ENCODE measurements around the gene UPF2. TPM values are rescaled to one million over a fixed set of nuclear protein-coding genes. Genes with fewer than 3 reads are reported as not detected.

Gene UPF2
- total and polyA plus RNA-seq, 12 donors = 5.1 to 24.3 (median 12.1) TPM

DNA sequence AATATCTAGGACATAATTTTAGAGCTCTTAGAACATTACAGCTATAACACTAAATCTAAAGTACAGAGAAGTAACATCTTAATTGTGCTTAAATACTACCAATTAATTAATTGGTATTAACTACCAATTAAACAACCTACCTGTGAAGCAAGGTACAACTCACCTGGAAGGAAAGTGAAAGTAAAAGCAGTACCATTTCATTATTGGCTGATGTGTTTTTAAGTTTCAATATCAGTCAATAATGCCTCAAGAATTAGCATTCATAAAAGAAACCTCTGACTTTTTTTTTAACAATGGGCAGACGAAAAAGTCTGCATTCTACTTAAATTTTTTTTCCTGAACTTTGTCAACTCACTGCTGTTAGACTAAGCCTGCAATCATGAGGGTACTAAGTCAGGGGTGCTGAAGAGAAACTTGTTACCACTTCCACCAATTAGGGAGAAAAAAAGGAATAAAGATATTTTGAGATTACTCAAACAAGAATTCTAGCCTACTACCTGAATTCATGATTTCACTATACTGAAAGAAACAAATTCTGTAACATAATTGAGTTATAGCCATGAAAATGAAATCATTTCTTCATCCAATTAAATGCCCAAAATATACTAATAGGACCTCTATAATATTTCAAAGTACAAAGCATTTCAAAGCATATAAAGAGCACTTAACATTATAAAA, 19.9 kb downstream of the UPF2 start:
- Histone ChIP-seq H3K27ac (no peak overlapping the region), H3K27me3 (no peaks in the 10 kb centered on the region), H3K9me3 (replicated peaks in 1 of 3) (no peaks in the 10 kb centered on the region), H3K4me1 (replicated peaks in 1 of 2) (peaks cover 0 to 18% of the 10 kb centered on the region in 2 donors), H3K4me3 (no peak overlapping the region), H3K36me3 (replicated peaks in 1 of 2) (no peaks in the 10 kb centered on the region)
- intact Hi-C loops (cut with DNase I) = no loop called here
- no peak for DNase-seq
- 53 to 62% (median 54%) methylated on average over 1 of the region's 1 CpG for WGBS, 4 donors
- TF ChIP-seq CTCF (IDR thresholded peaks at IDR 0.05) (no peak), POLR2A (IDR thresholded peaks at IDR 0.05) (no peak)

DNA sequence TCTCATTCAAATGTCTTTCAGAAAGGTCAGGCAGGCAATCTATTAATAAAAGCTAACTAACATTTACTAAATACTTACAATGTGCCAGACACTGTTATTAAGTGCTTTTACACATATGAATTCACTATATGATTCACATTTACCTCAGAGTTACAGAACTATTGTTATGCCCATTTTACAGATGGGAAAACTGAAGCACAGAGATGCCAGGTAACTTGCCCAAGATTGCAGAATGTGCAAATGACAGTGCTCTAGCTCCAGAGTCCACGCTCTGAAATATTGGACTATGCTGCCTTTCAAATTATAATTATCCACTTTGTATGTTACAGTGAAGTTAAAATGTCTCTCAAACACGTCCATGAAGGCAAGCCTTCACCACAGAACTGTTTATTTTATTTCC, 22.0 kb downstream of the UPF2 start:
- H3K9me3 ChIP-seq (replicated peaks in 1 of 3) = no peaks in the 10 kb centered on the region
- no peak overlapping the region for H3K4me3 ChIP-seq
- H3K27ac ChIP-seq = no peak overlapping the region
- H3K4me1 ChIP-seq (replicated peaks in 1 of 2) = peaks cover 0 to 18% of the 10 kb centered on the region in 2 donors
- no peak for DNase-seq
- WGBS, 4 donors = 84 to 95% (median 90%) methylated on average over 2 of the region's 2 CpGs
- no peaks in the 10 kb centered on the region for H3K27me3 ChIP-seq
- TF ChIP-seq POLR2A (IDR thresholded peaks at IDR 0.05) (no peak), CTCF (IDR thresholded peaks at IDR 0.05) (no peak)
- intact Hi-C loops (cut with DNase I) = no loop called here
- no peaks in the 10 kb centered on the region for H3K36me3 ChIP-seq (replicated peaks in 1 of 2)

- Histone ChIP-seq H3K4me3 (no peak overlapping the region), H3K4me1 (replicated peaks in 1 of 2) (peaks cover 0 to 18% of the 10 kb centered on the region in 2 donors), H3K27ac (no peak overlapping the region), H3K27me3 (no peaks in the 10 kb centered on the region), H3K36me3 (replicated peaks in 1 of 2) (no peaks in the 10 kb centered on the region), H3K9me3 (replicated peaks in 1 of 3) (no peaks in the 10 kb centered on the region)
- WGBS, 4 donors = 88 to 91% (median 91%) methylated on average over 9 of the region's 9 CpGs
- DNase-seq = no peak
- intact Hi-C loops (cut with DNase I) = no loop called here
- TF ChIP-seq POLR2A (IDR thresholded peaks at IDR 0.05) = no peak
- no peak for TF ChIP-seq CTCF (IDR thresholded peaks at IDR 0.05)
Measured at GRCh38 chr10:12019283-12019971, 23.2 kb downstream of the UPF2 start.

DNA sequence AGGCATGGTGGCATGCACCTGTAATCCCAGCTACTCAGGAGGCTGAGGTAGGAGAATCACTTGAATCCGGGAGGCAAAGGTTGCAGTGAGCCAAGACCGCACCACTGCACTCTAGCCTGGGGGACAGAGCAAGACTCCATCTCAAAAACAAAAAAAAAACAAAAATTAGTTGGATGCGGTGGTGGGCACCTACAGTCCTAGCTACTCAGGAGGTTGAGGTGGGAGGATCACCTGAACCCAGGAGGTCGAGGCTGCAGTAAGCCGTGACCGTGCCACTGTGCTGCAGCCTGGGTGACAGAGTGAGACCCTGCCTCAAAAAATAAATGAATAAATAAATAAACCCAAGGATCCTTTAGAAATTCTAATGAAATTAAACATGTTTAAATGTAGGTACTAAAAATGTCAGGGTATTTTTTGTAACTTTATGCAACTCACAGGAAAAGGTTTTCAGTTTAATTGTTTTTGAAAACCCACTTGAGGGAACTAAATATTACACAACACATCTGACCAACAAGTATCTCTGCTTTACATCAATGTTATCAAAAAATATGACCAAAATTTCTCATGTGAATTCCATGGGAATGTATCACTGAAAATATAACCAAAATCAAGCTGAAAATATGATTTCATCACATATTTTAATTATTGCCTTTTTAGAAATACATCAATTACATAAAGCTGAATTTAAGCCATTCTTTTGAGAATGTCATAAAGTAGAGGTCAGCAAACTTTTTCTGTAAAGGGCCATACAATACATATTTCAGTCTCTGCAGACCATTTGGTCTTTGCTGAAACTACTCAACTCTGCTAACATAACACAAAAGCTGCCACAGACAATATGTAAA, 23.9 kb downstream of the UPF2 start:
- intact Hi-C loops (cut with DNase I) = no loop called here
- no peaks in the 10 kb centered on the region for H3K27me3 ChIP-seq
- DNase-seq = no peak
- H3K36me3 ChIP-seq (replicated peaks in 1 of 2) = no peaks in the 10 kb centered on the region
- no peak overlapping the region for H3K4me3 ChIP-seq
- H3K9me3 ChIP-seq (replicated peaks in 1 of 3) = no peaks in the 10 kb centered on the region
- H3K27ac ChIP-seq = no peak overlapping the region
- peaks cover 0 to 18% of the 10 kb centered on the region in 2 donors for H3K4me1 ChIP-seq (replicated peaks in 1 of 2)
- TF ChIP-seq CTCF (IDR thresholded peaks at IDR 0.05) = no peak
- TF ChIP-seq POLR2A (IDR thresholded peaks at IDR 0.05) = no peak
- WGBS, 4 donors = 85 to 92% (median 91%) methylated on average over 6 of the region's 6 CpGs

Measured in adrenal gland (tissue), 12 donors.